VCaP (cell line): Measurements from ENCODE around the gene DACH1.

Source experiments
- H3K27ac ChIP-seq: fragments of 450-650 bp; 2 replicates; pipeline ENCODE4 v1.5.1; 2017
- TF ChIP-seq, protein P1 (sequence below): fragments of 450-650 bp; conservative IDR thresholded peaks from 2 replicates; pipeline ENCODE4 v1.5.1; 2017; ENCODE audit warnings: mild to moderate bottlenecking, moderate library complexity

DACH1 gene

DNA sequence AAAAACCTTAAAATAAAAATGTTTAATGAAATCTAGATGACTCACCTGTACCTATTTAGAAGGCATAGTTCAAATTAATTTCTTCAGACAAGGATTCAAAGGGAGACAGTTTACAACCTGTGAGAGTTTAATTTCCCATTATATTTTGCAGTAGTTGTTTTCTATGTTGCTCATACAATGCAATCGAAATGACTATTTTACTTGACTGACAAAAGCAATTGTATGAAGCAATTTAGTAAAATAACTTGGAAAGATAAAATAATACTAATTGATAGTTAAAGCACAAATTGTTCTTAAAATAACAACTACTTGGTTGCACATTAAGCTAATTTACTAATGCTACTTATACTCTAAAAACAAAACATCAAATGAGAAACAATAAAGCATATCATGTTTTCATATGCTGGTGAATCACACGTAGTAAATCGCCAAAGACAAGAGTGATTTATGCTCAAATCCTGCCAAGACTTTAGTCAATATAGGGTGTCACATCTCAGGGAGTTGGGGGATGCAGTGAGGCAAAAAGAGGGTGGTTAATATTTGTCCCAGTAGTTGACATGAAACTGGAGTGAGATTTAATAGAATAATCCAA is 6.4 kb downstream of the DACH1 start:
- TF ChIP-seq, protein P1, sequence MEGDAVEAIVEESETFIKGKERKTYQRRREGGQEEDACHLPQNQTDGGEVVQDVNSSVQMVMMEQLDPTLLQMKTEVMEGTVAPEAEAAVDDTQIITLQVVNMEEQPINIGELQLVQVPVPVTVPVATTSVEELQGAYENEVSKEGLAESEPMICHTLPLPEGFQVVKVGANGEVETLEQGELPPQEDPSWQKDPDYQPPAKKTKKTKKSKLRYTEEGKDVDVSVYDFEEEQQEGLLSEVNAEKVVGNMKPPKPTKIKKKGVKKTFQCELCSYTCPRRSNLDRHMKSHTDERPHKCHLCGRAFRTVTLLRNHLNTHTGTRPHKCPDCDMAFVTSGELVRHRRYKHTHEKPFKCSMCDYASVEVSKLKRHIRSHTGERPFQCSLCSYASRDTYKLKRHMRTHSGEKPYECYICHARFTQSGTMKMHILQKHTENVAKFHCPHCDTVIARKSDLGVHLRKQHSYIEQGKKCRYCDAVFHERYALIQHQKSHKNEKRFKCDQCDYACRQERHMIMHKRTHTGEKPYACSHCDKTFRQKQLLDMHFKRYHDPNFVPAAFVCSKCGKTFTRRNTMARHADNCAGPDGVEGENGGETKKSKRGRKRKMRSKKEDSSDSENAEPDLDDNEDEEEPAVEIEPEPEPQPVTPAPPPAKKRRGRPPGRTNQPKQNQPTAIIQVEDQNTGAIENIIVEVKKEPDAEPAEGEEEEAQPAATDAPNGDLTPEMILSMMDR: no peak
- no peak overlapping the region for H3K27ac ChIP-seq

DNA sequence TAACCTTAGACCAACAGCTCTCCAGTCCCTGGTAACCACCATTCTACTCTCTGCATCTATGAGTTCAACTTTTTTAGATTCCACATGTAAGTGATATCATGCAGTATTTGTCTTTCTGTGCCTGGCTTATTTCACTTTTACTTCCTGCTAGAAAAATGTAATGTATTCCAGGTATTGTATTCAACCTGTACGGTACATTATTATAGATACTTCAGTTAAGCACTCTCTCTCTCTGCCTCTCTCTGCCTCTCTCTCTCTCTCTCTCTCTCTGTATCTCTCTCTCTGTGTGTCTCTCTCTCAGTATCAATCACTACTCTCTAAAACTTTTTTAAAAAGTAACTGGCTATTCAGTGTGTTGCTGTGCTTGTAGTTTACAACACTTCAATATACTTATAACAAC is 8.4 kb downstream of the DACH1 start:
- TF ChIP-seq, protein P1: no peak

DNA sequence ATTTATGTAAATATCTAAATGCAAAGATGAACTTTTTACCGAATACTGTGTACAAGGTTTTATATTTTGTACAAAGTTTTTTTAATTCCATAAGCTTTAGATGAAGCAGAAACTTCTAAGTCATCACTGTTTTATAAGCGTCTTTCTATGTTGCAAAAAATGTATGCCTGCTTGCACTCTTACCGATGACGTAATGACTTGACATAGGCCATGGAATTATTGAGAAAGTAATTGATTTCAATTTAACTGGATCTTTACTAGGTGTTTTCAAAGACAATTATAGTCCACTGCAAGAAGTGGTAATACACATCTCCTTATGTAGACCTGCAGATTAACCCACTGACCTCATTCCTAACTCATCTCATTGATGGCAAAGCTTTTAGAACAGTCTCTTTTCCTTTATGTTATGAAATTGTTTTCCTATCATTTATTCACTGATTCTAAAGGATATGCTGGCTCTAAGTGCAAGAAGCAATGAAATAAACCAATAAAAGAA is 10.4 kb downstream of the DACH1 start:
- H3K27ac ChIP-seq: no peak overlapping the region
- TF ChIP-seq, protein P1: no peak

More for the DNA sequence above, 8.4 kb downstream of the DACH1 start:
- H3K27ac ChIP-seq: no peak overlapping the region

DNA sequence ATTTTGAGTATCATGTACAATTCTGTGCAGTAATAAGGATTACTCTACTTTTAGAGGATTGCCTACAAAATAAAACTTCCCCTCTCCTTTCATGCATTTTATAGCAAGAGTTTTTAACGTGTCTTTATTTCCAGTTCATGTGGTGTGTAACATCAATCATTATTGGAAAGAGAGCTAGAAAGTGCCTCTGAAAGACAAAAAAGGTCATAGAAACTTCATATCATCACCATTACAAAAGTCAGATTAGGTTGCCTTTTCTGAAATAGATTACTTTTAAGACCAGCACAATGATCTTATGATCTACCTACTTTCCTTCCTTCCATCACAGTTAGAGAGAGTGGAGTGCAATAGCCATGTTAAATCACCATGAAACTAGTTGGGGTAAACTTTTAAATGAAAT is 12.6 kb downstream of the DACH1 start:
- TF ChIP-seq, protein P1: no peak
- no peak overlapping the region for H3K27ac ChIP-seq

DNA sequence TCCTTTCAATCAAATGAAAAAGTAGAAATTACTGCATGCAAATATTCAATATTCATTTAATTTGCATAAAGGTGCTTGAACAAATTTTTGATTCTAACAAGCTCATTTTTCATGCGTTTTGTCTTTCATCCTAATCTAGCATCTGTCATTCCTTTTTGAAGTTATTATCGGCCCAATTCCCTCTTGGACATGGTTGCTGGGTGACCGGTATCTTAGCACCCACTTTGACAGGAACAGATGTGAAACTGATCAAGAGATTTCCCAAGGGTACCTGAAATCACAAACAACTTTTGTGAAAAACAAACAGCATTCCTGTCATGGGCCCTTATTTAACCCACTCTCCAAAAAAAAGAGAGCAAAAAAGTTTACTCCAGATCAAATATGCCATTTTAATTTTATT is 13.3 kb downstream of the DACH1 start:
- no peak overlapping the region for H3K27ac ChIP-seq
- TF ChIP-seq, protein P1: no peak

DNA sequence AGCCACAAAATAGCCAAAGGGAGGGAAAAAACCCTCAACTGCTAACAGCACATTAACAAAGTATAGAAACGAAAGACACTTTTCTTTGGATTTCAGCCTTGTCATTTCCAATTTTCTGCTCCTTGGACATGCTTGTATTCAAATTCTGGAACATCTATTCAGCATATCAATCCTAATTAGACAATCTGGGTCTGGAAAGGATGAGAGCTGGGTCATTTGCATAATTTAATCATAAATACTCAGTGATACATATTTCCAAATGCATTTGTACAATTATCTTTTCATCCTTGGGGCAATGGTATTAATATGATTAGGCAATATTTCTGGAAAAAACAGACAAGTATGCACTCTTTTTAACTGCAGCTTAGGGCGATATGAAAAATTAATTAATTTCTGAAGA is 14.3 kb downstream of the DACH1 start:
- H3K27ac ChIP-seq: no peak overlapping the region
- TF ChIP-seq, protein P1: no peak

DNA sequence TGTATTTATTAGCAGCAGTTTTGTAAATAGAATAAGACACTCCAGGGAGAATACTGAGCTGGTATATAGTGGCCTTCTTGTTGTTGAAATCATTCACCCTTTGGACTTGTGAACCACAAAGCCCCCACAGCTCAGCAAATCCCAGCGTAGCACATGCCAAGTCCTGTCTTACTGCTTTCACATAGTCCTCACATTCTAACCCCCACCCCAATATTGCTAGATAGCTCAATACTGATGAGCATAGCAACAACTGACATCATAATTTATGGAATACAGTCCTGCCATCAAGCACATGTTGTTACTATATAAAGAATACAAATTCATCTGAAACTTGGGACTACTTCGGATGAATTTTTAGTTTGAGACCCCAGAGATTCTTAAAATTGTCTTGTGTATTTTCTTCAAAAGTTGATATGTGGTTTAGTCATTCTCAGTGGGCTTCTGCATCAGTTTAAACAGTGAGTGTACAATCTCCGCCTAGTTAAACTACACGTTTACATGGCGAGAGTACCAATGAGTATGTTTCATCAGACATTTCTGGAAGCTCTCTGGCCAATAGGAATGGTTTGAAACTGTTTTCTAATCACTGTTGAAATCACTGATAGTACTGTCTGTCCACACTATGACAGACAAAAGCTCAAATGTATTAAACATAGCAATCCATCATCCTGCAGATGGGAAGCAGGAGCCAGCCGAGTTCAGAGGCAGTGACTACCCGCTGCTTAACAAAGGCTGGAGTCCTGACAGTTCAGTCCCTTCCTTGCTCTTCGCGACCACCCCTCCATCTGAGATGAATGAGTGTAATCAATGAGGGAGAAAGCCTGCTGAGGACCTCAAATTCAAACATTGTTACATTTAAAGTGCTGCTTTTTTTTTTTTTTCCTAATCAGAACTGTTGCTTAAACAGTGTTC is 15.2 kb downstream of the DACH1 start:
- H3K27ac ChIP-seq: no peak overlapping the region
- TF ChIP-seq, protein P1: no peak
